Measurements from ENCODE around the gene SEMA3C.

Gene SEMA3C

DNA sequence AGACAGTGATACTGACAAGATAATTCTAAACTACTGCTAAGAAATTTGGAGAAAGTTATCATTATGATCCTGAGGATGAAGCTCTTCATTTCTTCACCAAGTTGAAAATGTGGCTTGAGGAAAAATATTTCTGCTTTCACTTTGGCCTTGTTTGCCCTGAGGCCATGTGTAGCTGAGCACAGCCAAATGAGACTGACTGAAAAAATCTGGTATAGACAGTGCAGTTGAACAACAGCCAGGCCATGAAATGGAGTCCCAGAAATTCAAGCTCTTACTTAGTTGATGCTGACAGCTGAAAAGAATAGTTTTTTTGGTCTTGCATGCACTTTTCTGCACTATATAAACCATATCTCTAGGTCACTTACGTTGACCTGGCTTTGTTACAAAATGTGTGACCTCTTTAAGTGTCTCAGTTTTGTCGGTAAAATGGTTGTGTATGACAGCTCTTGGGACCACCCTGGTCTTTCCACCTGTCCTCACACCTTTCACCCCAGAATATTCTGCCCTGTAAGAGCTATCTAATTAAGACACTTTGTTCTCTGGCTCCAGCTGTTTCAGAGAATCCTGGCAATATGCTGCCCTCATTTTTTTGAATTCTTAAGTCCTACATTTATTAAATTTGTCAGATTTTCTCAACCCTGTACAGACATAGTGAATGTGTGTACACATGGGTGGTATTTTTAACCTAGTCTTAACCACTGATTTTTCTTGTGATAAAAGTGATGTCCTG lies 189.1 kb downstream of the SEMA3C start:
- no peak for DNase-seq

GRCh38 chr7:80726666-80727065 lies 192.2 kb downstream of the SEMA3C start:
- peak; percentile 5 for DNase-seq

- peak; percentile 43 for DNase-seq
These were observed 193.7 kb downstream of the SEMA3C start for GRCh38 chr7:80725181-80725611.

DNA sequence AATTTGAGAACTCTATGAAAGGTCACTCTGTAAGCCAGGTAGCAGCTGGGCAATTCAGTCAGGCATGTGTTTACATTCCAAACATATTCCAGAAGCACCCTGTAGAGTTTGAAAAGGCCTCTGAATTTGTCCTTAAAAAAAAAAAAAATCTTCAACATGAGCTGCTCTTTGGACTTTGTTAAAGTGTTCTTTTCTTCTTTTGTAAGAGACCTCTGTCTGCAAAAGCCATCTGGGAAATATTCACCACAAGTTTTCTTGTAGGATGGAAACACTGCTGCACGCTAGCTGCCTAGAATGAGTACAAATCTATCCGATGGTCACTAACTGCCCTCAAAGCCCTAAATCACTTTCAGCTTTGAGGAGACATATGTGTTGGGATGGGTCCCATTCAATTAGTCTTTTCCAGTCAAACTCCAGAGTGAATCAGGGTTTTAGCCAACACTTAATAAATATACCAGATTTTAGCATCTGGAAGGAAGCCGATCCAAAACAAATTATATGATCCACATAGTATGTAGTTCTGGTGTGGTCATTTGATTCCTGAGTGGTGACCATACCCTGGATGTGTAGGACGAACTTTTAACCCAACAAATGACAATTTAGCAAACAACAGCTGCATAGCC lies 194.5 kb downstream of the SEMA3C start:
- DNase-seq = no peak

- DNase-seq = no peak
These were observed 196.1 kb downstream of the SEMA3C start for GRCh38 chr7:80722616-80723195.

DNA sequence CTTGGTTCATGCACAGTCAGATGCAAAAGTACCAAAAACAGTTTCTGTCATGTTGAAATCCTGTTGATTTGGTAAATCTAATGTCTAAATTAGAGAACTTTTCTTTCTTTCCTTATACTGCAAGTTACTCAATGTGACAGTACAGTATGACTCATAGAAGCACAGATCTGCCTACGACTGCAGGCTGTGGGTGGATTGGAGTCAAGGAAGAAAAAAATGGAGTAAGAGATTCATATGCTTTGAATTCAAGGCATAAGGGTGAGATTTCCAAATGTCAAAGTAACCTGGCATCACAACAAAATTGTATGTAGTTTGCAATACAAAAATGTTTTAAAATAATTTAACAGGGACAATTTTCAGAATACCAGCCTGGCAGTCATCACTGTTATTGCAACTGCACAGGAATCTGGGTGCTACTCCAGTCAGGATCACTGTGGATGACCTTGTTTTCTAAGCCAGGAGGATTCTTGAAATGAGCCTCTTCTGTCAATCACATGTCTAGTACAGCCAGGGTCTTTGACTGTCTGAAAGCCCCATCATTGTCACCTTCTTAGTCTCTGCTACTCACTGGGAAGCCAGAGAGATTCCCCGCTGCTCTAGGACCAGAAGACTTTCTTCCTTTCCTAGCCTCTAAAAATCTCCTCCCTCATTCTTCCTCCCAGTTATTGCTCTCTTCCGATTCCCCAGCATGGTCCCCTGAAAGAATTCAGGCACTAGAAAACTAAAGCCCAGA lies 196.8 kb downstream of the SEMA3C start:
- peak; percentile 88 for DNase-seq

DNA sequence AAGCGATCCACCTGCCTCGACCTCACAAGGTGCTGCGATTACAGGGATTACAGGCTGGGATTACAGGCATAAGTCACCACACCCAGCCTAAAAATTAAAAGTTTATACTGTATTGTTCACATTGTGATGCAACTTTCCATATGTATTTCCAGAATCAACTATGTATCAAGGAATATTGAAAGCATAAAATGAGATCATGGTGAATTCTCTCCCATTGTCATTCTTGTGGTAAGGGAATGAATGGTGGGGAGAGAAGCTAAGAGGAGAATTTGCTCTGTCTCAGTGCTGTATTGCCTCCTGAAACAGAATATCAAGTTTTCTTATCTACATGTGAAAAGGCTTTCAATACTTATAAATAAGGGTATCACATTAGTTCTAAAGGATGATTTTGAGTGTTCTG lies 198.7 kb downstream of the SEMA3C start:
- DNase-seq = no peak

- no peak for DNase-seq
These were observed 199.6 kb downstream of the SEMA3C start for GRCh38 chr7:80719261-80719660.

DNA sequence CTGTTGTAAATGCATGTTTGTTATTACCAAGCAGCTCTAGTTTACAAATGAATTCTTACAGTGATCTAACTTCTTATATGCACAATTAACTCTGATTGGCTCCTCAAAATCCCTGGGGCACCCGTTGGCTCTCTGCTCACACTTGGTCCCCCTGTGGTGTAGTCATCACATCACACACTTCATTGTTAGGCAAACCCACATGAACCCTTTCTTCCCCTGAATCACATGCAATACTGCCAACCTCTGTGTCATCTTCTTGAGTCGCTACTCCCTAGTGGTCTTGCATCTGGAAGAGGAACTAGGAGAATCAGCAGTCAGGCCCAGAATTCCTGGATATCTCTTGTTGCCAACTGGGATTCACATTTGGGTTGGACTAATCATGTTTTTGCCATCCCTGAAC lies 207.3 kb downstream of the SEMA3C start:
- DNase-seq = peak; percentile 54

GRCh38 chr7:80708123-80708522 lies 210.7 kb downstream of the SEMA3C start:
- DNase-seq = peak; percentile 93

DNA sequence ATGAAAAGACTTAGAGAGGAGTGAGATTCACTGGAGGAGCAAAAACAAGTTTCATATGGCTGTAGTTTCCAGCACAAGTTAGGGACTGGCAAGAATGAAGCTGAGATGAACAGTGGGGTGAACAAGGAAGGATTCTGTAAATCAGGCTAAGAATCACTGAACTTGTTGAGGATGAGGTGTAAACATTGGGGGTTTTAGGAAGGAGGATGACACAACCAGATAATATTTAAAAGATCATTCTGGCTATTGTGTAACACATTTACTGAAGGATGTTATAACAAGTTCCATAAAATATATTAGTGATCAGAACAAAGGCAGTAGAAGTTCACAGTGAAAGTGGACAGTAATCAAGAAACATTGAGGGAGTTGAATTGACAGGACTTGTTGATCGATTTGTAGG lies 211.5 kb downstream of the SEMA3C start:
- DNase-seq = no peak

GRCh38 chr7:80705130-80705781 lies 213.6 kb downstream of the SEMA3C start:
- no peak for DNase-seq

- no peak for DNase-seq
These were observed 215.6 kb downstream of the SEMA3C start for GRCh38 chr7:80703272-80703671.

DNA sequence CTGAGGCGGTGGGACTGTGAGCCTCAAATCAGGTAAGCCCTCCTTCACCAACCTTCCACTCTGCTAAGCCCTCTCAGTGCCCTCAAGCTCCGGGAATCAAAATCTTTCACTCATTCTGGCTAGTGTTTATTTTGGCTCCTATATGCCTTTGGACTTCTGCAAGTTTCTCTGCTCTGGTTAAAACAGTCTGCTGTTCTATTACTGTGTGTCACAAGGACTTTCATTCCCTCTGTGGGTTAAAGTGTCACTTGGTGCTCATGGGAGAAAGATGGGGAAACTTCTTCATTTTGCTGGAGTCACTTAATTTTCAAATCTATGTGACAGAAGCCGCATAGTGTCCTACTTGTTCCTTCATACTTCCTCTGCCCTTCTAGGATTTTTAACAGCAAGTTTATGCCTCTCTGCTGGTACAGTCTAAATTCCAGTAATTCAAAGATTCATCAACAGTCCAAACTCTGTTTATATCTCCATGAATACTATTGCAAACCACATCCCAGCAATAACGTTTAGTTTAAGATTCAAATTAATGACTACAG lies 219.1 kb downstream of the SEMA3C start:
- DNase-seq = peak; percentile 25

- DNase-seq = peak; percentile 36
These were observed 219.7 kb downstream of the SEMA3C start for GRCh38 chr7:80699045-80699638.

All from MV-4-11 (cell line).